Neuronal stem cell (in vitro differentiated cells): ENCODE results near the gene PCED1B.

Source experiments
- DNase-seq: peaks from one replicate; pipeline ENCODE4 v3.0.0-alpha.2; 2013; ENCODE audit warnings: low spot score
- H2AFZ ChIP-seq: one replicate; pipeline ENCODE4 v1.6.1; 2013; ENCODE audit warnings: mild to moderate bottlenecking, low read length, inconsistent platforms
- H2AK5ac ChIP-seq: 2 replicates; pipeline ENCODE4 v1.6.1; 2013; ENCODE audit warnings: low read depth, mild to moderate bottlenecking, inconsistent platforms, low read length, moderate library complexity, mixed read lengths
- H2BK120ac ChIP-seq: 2 replicates; pipeline ENCODE4 v1.6.1; 2013; ENCODE audit warnings: low read depth, mild to moderate bottlenecking, inconsistent platforms, low read length, moderate library complexity, mixed read lengths
- H2BK12ac ChIP-seq: one replicate; pipeline ENCODE4 v1.6.1; 2013; ENCODE audit warnings: low read length, inconsistent platforms
- H2BK15ac ChIP-seq: 2 replicates; pipeline ENCODE4 v1.6.1; 2013; ENCODE audit warnings: mild to moderate bottlenecking, low read length, inconsistent platforms, mixed read lengths
- H2BK5ac ChIP-seq: one replicate; pipeline ENCODE4 v1.6.1; 2013; ENCODE audit warnings: inconsistent platforms, mild to moderate bottlenecking, low read length, moderate library complexity
- H3K14ac ChIP-seq: one replicate; pipeline ENCODE4 v1.6.1; 2013; ENCODE audit warnings: low read length, inconsistent platforms
- H3K18ac ChIP-seq: 2 replicates; pipeline ENCODE4 v1.6.1; 2013; ENCODE audit warnings: low read length, inconsistent platforms
- H3K23ac ChIP-seq: 2 replicates; pipeline ENCODE4 v1.6.1; 2013; ENCODE audit warnings: low read depth, mild to moderate bottlenecking, mixed read lengths, low read length, inconsistent platforms; ENCODE audit not compliant: poor library complexity
- H3K27ac ChIP-seq: replicated peaks from 3 replicates; pipeline ENCODE4 v1.5.1; 2013; ENCODE audit warnings: low read length, inconsistent platforms
- H3K27me3 ChIP-seq, 3 experiments: 2 replicates each; pipeline ENCODE4 v1.6.1; 2013; ENCODE audit warnings: low read length in 3 of 3, mild to moderate bottlenecking in 2 of 3, inconsistent platforms in 1 of 3, low read depth in 1 of 3, mixed read lengths in 1 of 3, moderate library complexity in 1 of 3; ENCODE audit not compliant: control insufficient read depth in 3 of 3, insufficient read depth in 3 of 3
- H3K36me3 ChIP-seq, 2 donors: replicated peaks in 1 of 2; 2 replicates each; pipeline ENCODE4 v1.6.1; 2013; ENCODE audit warnings: low read length in 2 of 2; ENCODE audit not compliant: control insufficient read depth in 2 of 2, insufficient read depth in 2 of 2
- H3K4ac ChIP-seq: 2 replicates; pipeline ENCODE4 v1.6.1; 2013; ENCODE audit warnings: inconsistent platforms, mild to moderate bottlenecking, low read length, moderate library complexity
- H3K4me1 ChIP-seq, 2 donors: 1 replicate in 1 of 2; 2 replicates in 1 of 2; pipeline ENCODE4 v1.6.1; 2013; ENCODE audit warnings: low read length in 2 of 2, low read depth in 1 of 2; ENCODE audit not compliant: control insufficient read depth in 2 of 2, insufficient read depth in 1 of 2
- H3K4me2 ChIP-seq: one replicate; pipeline ENCODE4 v1.6.1; 2013; ENCODE audit warnings: mild to moderate bottlenecking, low read length, inconsistent platforms; ENCODE audit not compliant: insufficient read depth, poor library complexity, severe bottlenecking
- H3K4me3 ChIP-seq, 2 donors: 2 replicates each; pipeline ENCODE4 v1.5.1; 2013; ENCODE audit warnings: low read length in 2 of 2, mild to moderate bottlenecking in 2 of 2, inconsistent platforms in 1 of 2, moderate library complexity in 1 of 2
- H3K79me1 ChIP-seq: one replicate; pipeline ENCODE4 v1.6.1; 2013; ENCODE audit warnings: low read depth, mild to moderate bottlenecking, inconsistent platforms, low read length, moderate library complexity
- H3K9ac ChIP-seq: one replicate; pipeline ENCODE4 v1.6.1; 2013; ENCODE audit warnings: mild to moderate bottlenecking, low read depth, low read length, inconsistent platforms; ENCODE audit not compliant: poor library complexity
- H3K9me3 ChIP-seq, 2 donors: replicated peaks in 1 of 2; 2 replicates each; pipeline versions ENCODE3 to v1.6.1; 2013; ENCODE audit warnings: low read length in 2 of 2, mild to moderate bottlenecking in 2 of 2, inconsistent platforms in 1 of 2, low read depth in 1 of 2, mixed read lengths in 1 of 2, moderate library complexity in 1 of 2; ENCODE audit not compliant: control insufficient read depth in 2 of 2, insufficient read depth in 1 of 2
- H4K8ac ChIP-seq: one replicate; pipeline ENCODE4 v1.6.1; 2013; ENCODE audit warnings: low read depth, mild to moderate bottlenecking, inconsistent platforms, low read length, moderate library complexity
- H4K91ac ChIP-seq: one replicate; pipeline ENCODE4 v1.6.1; 2013; ENCODE audit warnings: low read length, low read depth, mild to moderate bottlenecking, inconsistent platforms; ENCODE audit not compliant: poor library complexity
- WGBS, 2 donors: extraction: QIAGEN DNeasy Blood & Tissue Kit; methylation state at CpG; one replicate each; pipeline ENCODE4 v1.1.7; 2013; ENCODE audit warnings: missing lambda C conversion rate in 2 of 2, mixed read lengths in 1 of 2; ENCODE audit not compliant: insufficient read length in 2 of 2, insufficient replicate concordance in 1 of 2; ENCODE audit errors: extremely low coverage in 2 of 2; 5-methylcytosine and 5-hydroxymethylcytosine counted together

Gene PCED1B

GRCh38 chr12:47078733-47079467 is 521 bp upstream of the PCED1B start:
- H3K18ac ChIP-seq: no peak overlapping the region
- no peak overlapping the region for H3K14ac ChIP-seq
- H3K4ac ChIP-seq: no peak overlapping the region
- H3K4me3 ChIP-seq: peak overlapping the region; percentile 35 to 89
- no peak overlapping the region for H2AK5ac ChIP-seq
- no peak overlapping the region for H2BK12ac ChIP-seq
- no peaks in the 10 kb centered on the region for H3K36me3 ChIP-seq
- H3K23ac ChIP-seq: peak overlapping the region; percentile 77
- no peak overlapping the region for H3K9ac ChIP-seq
- no peak overlapping the region for H3K27ac ChIP-seq
- no peak overlapping the region for H4K91ac ChIP-seq
- H3K79me1 ChIP-seq: no peaks in the 10 kb centered on the region
- no peak for DNase-seq
- peak overlapping the region; percentile 75 for H2BK120ac ChIP-seq
- H2AFZ ChIP-seq: peak overlapping the region; percentile 85
- peaks cover 0 to 2% of the 10 kb centered on the region in 2 donors for H3K4me1 ChIP-seq
- peaks cover 0 to 63% (median 19%) of the 10 kb centered on the region in 3 experiments for H3K27me3 ChIP-seq
- WGBS, 2 donors: no CpG with 5 or more reads among the region's 17 CpGs
- no peak overlapping the region for H4K8ac ChIP-seq
- no peak overlapping the region for H2BK5ac ChIP-seq
- peak overlapping the region; percentile 96 for H3K4me2 ChIP-seq
- H3K9me3 ChIP-seq: no peaks in the 10 kb centered on the region
- H2BK15ac ChIP-seq: no peak overlapping the region

DNA sequence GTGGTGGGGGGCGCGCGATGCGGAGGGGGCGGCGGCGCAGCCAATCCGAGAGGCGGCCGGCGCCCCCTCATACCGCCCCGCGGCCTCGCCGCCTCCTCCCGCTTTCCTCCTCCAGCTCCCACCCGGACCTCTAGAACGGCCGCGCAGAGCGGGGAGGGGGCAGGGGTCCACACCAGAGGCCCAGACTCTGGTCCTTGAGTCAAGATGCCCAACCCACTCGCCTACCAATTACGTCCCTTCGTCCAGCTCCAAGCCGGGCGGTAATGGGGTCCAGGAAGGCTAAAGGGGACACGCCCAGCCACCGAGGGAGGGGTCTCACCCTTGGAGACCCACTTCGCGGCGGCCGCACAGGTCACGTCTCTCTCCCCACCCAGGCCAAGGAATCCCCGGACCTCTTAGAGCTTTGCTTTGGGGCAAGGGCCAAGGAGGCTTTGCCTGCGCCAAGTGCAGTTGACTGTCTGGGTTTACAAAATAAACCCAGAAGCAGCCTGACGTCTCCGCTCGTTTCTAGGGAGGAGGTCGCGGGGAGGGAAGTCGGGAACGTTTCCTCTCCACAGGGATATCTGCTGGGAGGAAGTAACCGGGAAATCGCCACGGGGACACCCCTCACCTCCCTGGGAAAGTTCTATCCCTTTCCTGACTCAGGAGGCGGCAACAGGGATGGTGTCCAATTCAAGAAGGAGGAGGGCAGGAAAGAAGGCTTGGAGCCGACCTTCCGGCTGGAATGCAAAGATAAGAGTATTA is 732 bp downstream of the PCED1B start:
- peak overlapping the region; percentile 58 for H3K23ac ChIP-seq
- peak overlapping the region; percentile 96 for H3K4me2 ChIP-seq
- H2BK120ac ChIP-seq: peak overlapping the region; percentile 75
- H4K91ac ChIP-seq: no peak overlapping the region
- DNase-seq: peak; percentile 46
- H3K18ac ChIP-seq: peak overlapping the region; percentile 85
- H3K9me3 ChIP-seq: no peaks in the 10 kb centered on the region
- no peak overlapping the region for H3K14ac ChIP-seq
- H2BK5ac ChIP-seq: no peak overlapping the region
- H3K27ac ChIP-seq: no peak overlapping the region
- no CpG with 5 or more reads among the region's 49 CpGs for WGBS, 2 donors
- no peak overlapping the region for H4K8ac ChIP-seq
- H2AFZ ChIP-seq: peak overlapping the region; percentile 85
- H3K79me1 ChIP-seq: no peaks in the 10 kb centered on the region
- no peak overlapping the region for H3K4ac ChIP-seq
- no peaks in the 10 kb centered on the region for H3K36me3 ChIP-seq
- H3K9ac ChIP-seq: peak overlapping the region; percentile 64
- H3K27me3 ChIP-seq: peaks cover 0 to 63% (median 19%) of the 10 kb centered on the region in 3 experiments
- H2AK5ac ChIP-seq: no peak overlapping the region
- peak overlapping the region; percentile 35 to 89 for H3K4me3 ChIP-seq
- H3K4me1 ChIP-seq: peaks cover 0 to 5% of the 10 kb centered on the region in 2 donors
- H2BK15ac ChIP-seq: peak overlapping the region; percentile 62
- H2BK12ac ChIP-seq: no peak overlapping the region

GRCh38 chr12:47080725-47081502 is 1.5 kb downstream of the PCED1B start:
- Histone ChIP-seq H3K4me2 (peak overlapping the region; percentile 96), H2BK5ac (no peak overlapping the region), H3K18ac (peak overlapping the region; percentile 84), H3K27me3 (peaks cover 0 to 60% (median 19%) of the 10 kb centered on the region in 3 experiments), H3K4me1 (peaks cover 0 to 5% of the 10 kb centered on the region in 2 donors), H2AFZ (peak overlapping the region; percentile 85), H3K9ac (peak overlapping the region; percentile 15), H2BK120ac (no peak overlapping the region), H3K23ac (no peak overlapping the region), H4K8ac (peak overlapping the region; percentile 26), H3K27ac (no peak overlapping the region), H2BK12ac (no peak overlapping the region), H3K9me3 (no peaks in the 10 kb centered on the region), H3K4me3 (peak overlapping the region in 1 of 2 donors; percentile 55), H3K4ac (no peak overlapping the region), H2AK5ac (no peak overlapping the region), H3K79me1 (no peaks in the 10 kb centered on the region), H4K91ac (no peak overlapping the region), H3K36me3 (no peaks in the 10 kb centered on the region), H2BK15ac (no peak overlapping the region), H3K14ac (no peak overlapping the region)
- DNase-seq: no peak
- WGBS, 2 donors: no CpG with 5 or more reads among the region's 26 CpGs
